ENCODE measurements around the gene UPF3A.

DNA sequence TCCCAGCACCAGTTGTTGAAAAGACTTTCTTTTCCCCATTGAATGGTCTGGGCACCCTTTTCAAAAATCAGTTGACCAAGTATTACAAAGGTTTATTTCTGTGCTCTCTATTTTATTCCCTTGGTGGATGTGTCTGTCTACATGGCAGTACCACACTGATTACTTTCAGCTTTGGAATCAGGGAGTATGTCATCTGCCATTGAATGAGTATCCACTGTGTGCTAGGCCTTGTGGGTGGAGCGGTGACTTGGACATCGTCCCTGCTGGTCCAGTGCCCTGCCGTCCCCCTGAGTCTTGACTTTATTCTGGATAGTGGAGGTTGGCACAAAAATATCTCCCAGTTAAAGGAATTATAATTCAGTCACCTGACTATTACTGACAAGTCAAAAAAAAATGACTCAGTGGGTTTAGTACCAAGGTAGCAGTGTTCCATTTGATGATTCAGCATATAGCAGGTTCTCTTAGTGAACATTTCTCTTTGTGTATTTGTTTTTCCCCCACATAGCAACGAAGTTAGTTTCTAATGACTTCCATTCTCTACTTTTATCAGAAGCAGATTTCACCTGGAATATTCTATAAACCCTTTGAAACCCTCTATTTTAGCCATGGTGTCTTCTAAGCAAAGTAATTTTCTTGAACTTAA lies 3.9 kb downstream of the UPF3A start:
- TF ChIP-seq JUNB (CRISPR knock-in tag; conservative IDR thresholded peaks at IDR 0.05) (no peak), MAZ (CRISPR knock-in tag; conservative IDR thresholded peaks at IDR 0.05 in 1 of 2, IDR thresholded peaks at IDR 0.05 in 1 of 2) (no peak), ZNF785 (CRISPR knock-in tag; IDR thresholded peaks at IDR 0.05) (no peak), ZNF274 (IDR thresholded peaks at IDR 0.05; ENCODE audit: borderline replicate concordance, low read depth, low read length) (no peak), EZH2 (IDR thresholded peaks at IDR 0.05; ENCODE audit: borderline replicate concordance, low read depth, low read length) (no peak), HMG20B (CRISPR knock-in tag; IDR thresholded peaks at IDR 0.05) (no peak), TAF7 (tag; IDR thresholded peaks at IDR 0.05) (no peak), ARNT (IDR thresholded peaks at IDR 0.05) (no peak), ESRRB (CRISPR knock-in tag; IDR thresholded peaks at IDR 0.05; ENCODE audit: borderline replicate concordance) (no peak)
- TF ChIP-seq, protein P1, sequence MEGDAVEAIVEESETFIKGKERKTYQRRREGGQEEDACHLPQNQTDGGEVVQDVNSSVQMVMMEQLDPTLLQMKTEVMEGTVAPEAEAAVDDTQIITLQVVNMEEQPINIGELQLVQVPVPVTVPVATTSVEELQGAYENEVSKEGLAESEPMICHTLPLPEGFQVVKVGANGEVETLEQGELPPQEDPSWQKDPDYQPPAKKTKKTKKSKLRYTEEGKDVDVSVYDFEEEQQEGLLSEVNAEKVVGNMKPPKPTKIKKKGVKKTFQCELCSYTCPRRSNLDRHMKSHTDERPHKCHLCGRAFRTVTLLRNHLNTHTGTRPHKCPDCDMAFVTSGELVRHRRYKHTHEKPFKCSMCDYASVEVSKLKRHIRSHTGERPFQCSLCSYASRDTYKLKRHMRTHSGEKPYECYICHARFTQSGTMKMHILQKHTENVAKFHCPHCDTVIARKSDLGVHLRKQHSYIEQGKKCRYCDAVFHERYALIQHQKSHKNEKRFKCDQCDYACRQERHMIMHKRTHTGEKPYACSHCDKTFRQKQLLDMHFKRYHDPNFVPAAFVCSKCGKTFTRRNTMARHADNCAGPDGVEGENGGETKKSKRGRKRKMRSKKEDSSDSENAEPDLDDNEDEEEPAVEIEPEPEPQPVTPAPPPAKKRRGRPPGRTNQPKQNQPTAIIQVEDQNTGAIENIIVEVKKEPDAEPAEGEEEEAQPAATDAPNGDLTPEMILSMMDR (IDR thresholded peaks at IDR 0.05 in 2 of 3, conservative IDR thresholded peaks at IDR 0.05 in 1 of 3; ENCODE audit: insufficient read depth in 2 of 3, low read depth in 1 of 3, low read length in 3 of 3) = no peak

Measured in K562 (cell line).